Measurements from ENCODE around the gene SMC6.

GRCh38 chr2:17740203-17740602 is 13.4 kb downstream of the SMC6 start:
- no peak for TF ChIP-seq YY1 (IDR thresholded peaks at IDR 0.05; ENCODE audit: low read depth)
- no peak for TF ChIP-seq CHD2 (IDR thresholded peaks at IDR 0.05; ENCODE audit: low read length, partially characterized antibody)
- TF ChIP-seq RFX5 (IDR thresholded peaks at IDR 0.05; ENCODE audit: low read length) = no peak
- TF ChIP-seq EP300 (IDR thresholded peaks at IDR 0.05; ENCODE audit: borderline replicate concordance in 1 of 2, low read depth in 1 of 2, low read length in 1 of 2) = no peak
- TF ChIP-seq SMC3 (IDR thresholded peaks at IDR 0.05; ENCODE audit: low read depth, low read length) = no peak
- no peak for TF ChIP-seq CTCF (IDR thresholded peaks at IDR 0.05)
- no peak for TF ChIP-seq PBX3 (IDR thresholded peaks at IDR 0.05)
- no peak for TF ChIP-seq MEF2A (IDR thresholded peaks at IDR 0.05; ENCODE audit: borderline replicate concordance, low read depth)
